ENCODE data around the gene MAP3K9.

DNA sequence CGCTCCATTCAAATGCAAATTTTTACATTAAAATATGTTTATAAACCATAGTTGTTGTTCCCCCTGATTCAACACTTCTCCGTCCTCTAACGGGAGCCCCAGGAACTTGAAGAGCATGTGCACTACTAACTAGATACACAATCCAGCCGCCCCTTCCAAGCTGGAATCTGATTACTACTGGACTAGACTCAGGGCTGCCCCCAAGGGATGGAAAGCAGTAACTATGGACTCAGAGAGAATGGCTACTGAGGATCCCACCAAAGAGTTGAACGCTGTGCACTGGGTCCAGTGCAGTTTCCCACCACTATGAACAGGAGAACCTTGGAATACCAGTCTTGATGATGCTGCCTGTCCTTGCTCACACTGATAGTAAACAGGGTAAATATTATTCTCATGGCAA lies 49.3 kb upstream of the MAP3K9 start:
- TF ChIP-seq USF2 (CRISPR knock-in tag; IDR thresholded peaks at IDR 0.05) (no peak), ZNF232 (CRISPR knock-in tag; IDR thresholded peaks at IDR 0.05) (no peak), ATF2 (CRISPR knock-in tag; IDR thresholded peaks at IDR 0.05; ENCODE audit: borderline replicate concordance, low read depth) (no peak)
- TF ChIP-seq, protein P1, sequence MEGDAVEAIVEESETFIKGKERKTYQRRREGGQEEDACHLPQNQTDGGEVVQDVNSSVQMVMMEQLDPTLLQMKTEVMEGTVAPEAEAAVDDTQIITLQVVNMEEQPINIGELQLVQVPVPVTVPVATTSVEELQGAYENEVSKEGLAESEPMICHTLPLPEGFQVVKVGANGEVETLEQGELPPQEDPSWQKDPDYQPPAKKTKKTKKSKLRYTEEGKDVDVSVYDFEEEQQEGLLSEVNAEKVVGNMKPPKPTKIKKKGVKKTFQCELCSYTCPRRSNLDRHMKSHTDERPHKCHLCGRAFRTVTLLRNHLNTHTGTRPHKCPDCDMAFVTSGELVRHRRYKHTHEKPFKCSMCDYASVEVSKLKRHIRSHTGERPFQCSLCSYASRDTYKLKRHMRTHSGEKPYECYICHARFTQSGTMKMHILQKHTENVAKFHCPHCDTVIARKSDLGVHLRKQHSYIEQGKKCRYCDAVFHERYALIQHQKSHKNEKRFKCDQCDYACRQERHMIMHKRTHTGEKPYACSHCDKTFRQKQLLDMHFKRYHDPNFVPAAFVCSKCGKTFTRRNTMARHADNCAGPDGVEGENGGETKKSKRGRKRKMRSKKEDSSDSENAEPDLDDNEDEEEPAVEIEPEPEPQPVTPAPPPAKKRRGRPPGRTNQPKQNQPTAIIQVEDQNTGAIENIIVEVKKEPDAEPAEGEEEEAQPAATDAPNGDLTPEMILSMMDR (IDR thresholded peaks at IDR 0.05), result no peak
- TF ChIP-seq, protein P2, sequence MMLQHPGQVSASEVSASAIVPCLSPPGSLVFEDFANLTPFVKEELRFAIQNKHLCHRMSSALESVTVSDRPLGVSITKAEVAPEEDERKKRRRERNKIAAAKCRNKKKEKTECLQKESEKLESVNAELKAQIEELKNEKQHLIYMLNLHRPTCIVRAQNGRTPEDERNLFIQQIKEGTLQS (CRISPR knock-in tag; conservative IDR thresholded peaks at IDR 0.05), result no peak

Measured in WTC11 (cell line).